Ovary (tissue), 3 donors: ENCODE measurements around the gene SLC9A3.

Source experiments
- EP300 ChIP-seq: sonication (generic); formaldehyde crosslinking; IDR thresholded peaks from one replicate; pipeline ENCODE4 v1.6.1; 2017; ENCODE audit warnings: antibody characterized with exemption
- TF ChIP-seq, protein P1 (sequence below), 3 donors: fragments of 450-650 bp in 2 of 3; fragments of 200-600 bp in 1 of 3; IDR thresholded peaks; one replicate each; pipeline versions ENCODE4 v1.5.1 to v1.8.0; 2016 to 2022; ENCODE audit warnings: antibody characterized with exemption in 3 of 3, mild to moderate bottlenecking in 1 of 3
- donor health status: DM: no; HTN: no; CAD: no.

GRCh38 chr5:453725-454481 is 70.3 kb downstream of the SLC9A3 start:
- TF ChIP-seq, protein P1, sequence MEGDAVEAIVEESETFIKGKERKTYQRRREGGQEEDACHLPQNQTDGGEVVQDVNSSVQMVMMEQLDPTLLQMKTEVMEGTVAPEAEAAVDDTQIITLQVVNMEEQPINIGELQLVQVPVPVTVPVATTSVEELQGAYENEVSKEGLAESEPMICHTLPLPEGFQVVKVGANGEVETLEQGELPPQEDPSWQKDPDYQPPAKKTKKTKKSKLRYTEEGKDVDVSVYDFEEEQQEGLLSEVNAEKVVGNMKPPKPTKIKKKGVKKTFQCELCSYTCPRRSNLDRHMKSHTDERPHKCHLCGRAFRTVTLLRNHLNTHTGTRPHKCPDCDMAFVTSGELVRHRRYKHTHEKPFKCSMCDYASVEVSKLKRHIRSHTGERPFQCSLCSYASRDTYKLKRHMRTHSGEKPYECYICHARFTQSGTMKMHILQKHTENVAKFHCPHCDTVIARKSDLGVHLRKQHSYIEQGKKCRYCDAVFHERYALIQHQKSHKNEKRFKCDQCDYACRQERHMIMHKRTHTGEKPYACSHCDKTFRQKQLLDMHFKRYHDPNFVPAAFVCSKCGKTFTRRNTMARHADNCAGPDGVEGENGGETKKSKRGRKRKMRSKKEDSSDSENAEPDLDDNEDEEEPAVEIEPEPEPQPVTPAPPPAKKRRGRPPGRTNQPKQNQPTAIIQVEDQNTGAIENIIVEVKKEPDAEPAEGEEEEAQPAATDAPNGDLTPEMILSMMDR (IDR thresholded peaks at IDR 0.05), result no peak
- no peak for TF ChIP-seq EP300
